Type B pancreatic cell (in vitro differentiated cells): ENCODE data around the gene MATCAP1. TPM values are rescaled to one million over a fixed set of nuclear protein-coding genes. Genes with fewer than 3 reads are reported as not detected.

ENCODE experiments used
- DNase-seq: peaks from one replicate; pipeline ENCODE4 v3.0.0; 2021; ENCODE audit warnings: mixed read lengths; ENCODE audit not compliant: unreplicated experiment; ENCODE audit errors: extremely low spot score
- H3K27ac Mint-ChIP-seq: 2 replicates; pipeline ENCODE4 v1.8.0; 2021; ENCODE audit warnings: mild to moderate bottlenecking, mixed read lengths
- H3K27me3 Mint-ChIP-seq: 2 replicates; pipeline ENCODE4 v1.8.0; 2021; ENCODE audit warnings: mixed read lengths
- H3K36me3 Mint-ChIP-seq: 2 replicates; pipeline ENCODE4 v1.8.0; 2021; ENCODE audit warnings: mixed read lengths
- H3K4me1 Mint-ChIP-seq: one replicate; pipeline ENCODE4 v1.8.0; 2021; ENCODE audit warnings: mixed read lengths; ENCODE audit not compliant: unreplicated experiment
- H3K4me3 Mint-ChIP-seq: 2 replicates; pipeline ENCODE4 v1.8.0; 2021; ENCODE audit warnings: mild to moderate bottlenecking, mixed read lengths
- H3K9me3 Mint-ChIP-seq: 2 replicates; pipeline ENCODE4 v1.8.0; 2021; ENCODE audit warnings: mixed read lengths
- total RNA-seq: library from RNA; stranded (reverse); gene quantifications from 2 replicates; pipeline ENCODE4 v1.2.1, GENCODE V29; 2021; ENCODE audit warnings: low replicate concordance
- TF ChIP-seq, protein P1 (sequence below): fragments of 200-600 bp; sonication (generic); conservative IDR thresholded peaks from 2 replicates; pipeline ENCODE4 v1.5.0; 2021; ENCODE audit warnings: antibody characterized with exemption, mild to moderate bottlenecking

MATCAP1 gene
- total RNA-seq, 1 donor from 2014 or later = 77.8 TPM

DNA sequence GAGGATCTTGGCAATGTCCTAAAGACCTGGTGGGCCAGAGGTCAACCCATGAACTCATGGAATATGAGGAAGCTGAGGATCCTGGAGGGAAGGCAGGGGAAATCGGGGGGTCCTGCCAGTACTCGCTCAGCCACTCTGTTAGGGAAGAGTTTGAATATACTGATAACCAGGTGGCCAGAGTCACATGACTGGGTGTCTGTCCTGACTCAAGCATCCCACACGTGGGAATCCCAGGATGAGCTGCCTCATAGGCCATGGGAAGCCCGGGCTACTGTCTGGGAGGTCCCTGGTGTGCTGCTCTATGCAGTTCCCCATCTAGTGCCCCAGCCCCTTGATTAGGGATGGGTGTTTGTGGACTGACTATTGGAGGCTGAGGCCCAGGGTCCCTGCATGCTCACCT, 4.6 kb upstream of the MATCAP1 start:
- H3K36me3 Mint-ChIP-seq = no peaks in the 10 kb centered on the region
- TF ChIP-seq, protein P1, sequence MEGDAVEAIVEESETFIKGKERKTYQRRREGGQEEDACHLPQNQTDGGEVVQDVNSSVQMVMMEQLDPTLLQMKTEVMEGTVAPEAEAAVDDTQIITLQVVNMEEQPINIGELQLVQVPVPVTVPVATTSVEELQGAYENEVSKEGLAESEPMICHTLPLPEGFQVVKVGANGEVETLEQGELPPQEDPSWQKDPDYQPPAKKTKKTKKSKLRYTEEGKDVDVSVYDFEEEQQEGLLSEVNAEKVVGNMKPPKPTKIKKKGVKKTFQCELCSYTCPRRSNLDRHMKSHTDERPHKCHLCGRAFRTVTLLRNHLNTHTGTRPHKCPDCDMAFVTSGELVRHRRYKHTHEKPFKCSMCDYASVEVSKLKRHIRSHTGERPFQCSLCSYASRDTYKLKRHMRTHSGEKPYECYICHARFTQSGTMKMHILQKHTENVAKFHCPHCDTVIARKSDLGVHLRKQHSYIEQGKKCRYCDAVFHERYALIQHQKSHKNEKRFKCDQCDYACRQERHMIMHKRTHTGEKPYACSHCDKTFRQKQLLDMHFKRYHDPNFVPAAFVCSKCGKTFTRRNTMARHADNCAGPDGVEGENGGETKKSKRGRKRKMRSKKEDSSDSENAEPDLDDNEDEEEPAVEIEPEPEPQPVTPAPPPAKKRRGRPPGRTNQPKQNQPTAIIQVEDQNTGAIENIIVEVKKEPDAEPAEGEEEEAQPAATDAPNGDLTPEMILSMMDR = no peak
- H3K9me3 Mint-ChIP-seq = no peaks in the 10 kb centered on the region
- no peak for DNase-seq
- H3K4me3 Mint-ChIP-seq = no peak overlapping the region
- H3K27ac Mint-ChIP-seq = no peak overlapping the region
- H3K4me1 Mint-ChIP-seq = peaks cover 16% of the 10 kb centered on the region
- H3K27me3 Mint-ChIP-seq = peaks cover 12% of the 10 kb centered on the region

DNA sequence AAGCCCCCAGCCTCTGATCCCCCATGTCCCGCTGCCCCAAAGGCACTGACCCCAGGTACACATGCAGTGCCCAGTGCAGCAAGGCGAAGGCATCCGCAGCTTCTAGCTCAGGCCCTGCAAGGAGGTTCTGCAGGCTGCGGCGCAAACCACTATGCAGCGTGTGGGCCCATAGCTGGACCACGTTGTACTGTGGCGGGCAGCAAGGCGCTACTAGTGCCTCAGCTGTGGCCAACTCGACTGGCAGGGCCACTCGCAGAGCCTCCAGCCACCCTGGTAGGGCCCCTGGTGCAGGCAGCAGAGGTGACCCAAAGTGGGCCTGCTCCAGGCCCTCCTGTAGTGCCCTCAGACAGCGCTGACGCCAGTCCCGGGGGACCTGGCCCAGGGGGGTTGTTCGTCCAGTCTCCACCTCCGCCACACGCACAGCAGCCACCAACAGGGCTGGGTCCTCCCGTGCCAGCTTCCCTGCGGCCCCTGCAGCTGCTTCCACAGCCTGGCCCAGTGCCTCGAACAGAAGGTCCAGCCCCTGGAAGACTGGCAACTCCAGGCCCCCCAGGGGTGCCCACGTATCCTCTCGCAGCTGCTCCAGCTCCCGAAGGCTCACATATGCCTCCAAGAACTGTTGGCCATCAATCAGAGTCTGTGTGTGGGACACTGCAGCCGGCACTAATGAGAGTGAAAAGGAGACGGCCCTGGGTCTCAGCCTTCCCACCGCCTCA, 3.6 kb upstream of the MATCAP1 start:
- TF ChIP-seq, protein P1 = no peak
- no peaks in the 10 kb centered on the region for H3K9me3 Mint-ChIP-seq
- peaks cover 12% of the 10 kb centered on the region for H3K27me3 Mint-ChIP-seq
- H3K4me3 Mint-ChIP-seq = no peak overlapping the region
- no peak overlapping the region for H3K27ac Mint-ChIP-seq
- peaks cover 10% of the 10 kb centered on the region for H3K4me1 Mint-ChIP-seq
- no peaks in the 10 kb centered on the region for H3K36me3 Mint-ChIP-seq
- DNase-seq = no peak

DNA sequence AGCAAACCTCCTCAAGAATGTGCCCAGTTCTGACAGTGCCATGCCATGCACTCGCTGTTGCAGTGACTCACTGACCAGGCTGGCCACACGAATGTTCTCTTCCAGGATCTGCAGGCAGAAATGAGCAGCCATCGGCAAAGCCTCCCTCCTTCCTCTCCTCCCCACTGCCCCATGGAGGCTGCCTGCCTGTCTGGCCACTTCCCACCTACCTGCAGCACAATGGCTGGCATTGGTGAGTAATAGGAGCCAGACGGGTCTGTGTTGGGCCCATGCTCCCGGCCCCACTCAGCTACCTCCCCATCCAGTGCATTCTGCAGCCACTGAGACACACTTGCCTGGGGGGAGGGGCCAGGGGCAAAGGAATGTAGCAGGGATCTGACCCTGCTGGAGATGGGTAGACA, 2.8 kb upstream of the MATCAP1 start:
- no peak overlapping the region for H3K27ac Mint-ChIP-seq
- peaks cover 12% of the 10 kb centered on the region for H3K27me3 Mint-ChIP-seq
- no peak overlapping the region for H3K4me3 Mint-ChIP-seq
- H3K36me3 Mint-ChIP-seq = no peaks in the 10 kb centered on the region
- TF ChIP-seq, protein P1 = no peak
- no peaks in the 10 kb centered on the region for H3K9me3 Mint-ChIP-seq
- DNase-seq = no peak
- H3K4me1 Mint-ChIP-seq = peaks cover 7% of the 10 kb centered on the region

DNA sequence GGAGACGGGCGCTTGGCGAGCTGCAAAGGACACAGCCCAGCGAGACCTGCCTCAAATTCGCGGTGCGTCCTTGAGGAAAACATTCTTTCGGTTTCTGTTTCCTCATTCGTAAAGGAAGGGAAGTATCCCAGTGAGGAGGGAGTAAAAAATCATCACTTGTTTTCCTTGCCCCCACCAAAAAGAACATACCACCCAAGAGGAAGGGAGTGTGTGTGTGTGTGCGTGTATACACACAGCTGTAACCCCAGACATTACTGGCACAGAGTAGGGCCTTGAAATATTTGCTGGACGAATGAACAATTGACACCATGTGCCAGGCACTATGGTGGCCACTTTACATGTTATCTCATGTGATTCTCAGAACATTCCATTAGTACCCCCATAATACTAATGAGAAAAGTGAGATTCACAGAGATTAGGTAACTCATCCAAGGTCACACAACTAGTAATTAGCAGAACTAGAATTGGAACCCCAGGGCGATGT, 1.9 kb upstream of the MATCAP1 start:
- no peak for DNase-seq
- Mint-ChIP-seq H3K9me3 (no peaks in the 10 kb centered on the region), H3K4me3 (peak overlapping the region; percentile 93), H3K4me1 (peaks cover 7% of the 10 kb centered on the region), H3K27ac (peak overlapping the region; percentile 92), H3K27me3 (peaks cover 12% of the 10 kb centered on the region), H3K36me3 (no peaks in the 10 kb centered on the region)
- TF ChIP-seq, protein P1 = peak; percentile 39

DNA sequence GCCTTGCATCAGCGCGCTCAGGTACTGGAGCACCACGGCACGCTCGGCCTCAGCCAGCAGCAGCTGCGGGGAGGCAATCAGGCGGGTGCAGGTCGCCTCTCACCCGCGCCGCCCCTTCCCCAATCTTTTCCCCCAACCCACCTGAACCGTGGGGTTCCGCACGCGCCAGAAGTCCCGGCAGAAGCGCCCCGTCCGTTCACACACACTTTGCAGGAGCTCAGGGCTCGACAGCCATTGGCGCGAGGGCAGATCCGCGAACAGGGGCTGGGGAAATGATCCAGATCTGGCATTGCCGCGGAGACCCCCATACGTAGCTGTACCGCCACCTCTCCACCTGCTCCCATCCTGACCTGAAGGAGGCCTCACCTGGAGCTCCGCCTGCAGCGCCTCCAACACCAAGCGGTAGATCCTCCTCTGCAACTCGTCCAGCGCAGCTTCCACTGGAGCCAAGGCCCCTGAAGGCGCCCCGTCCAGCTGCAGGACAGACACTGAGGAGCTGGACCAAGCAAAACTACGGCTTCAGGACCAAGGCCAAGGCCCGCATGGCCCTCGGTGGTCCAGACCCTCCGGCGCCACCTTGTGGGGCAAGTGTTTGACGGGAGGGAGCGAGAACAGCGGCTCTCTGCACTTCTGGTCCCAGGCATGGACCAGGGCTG, 1.4 kb upstream of the MATCAP1 start:
- Mint-ChIP-seq H3K27ac (peak overlapping the region; percentile 92), H3K9me3 (no peaks in the 10 kb centered on the region), H3K4me3 (peak overlapping the region; percentile 93)

More for the DNA sequence above, 1.4 kb upstream of the MATCAP1 start:
- Mint-ChIP-seq H3K27me3 (peaks cover 12% of the 10 kb centered on the region), H3K36me3 (no peaks in the 10 kb centered on the region), H3K4me1 (peaks cover 7% of the 10 kb centered on the region)
- DNase-seq = peak; percentile 94
- TF ChIP-seq, protein P1 = peak; percentile 89
